Umbilical cord (tissue), 2 donors: ENCODE data around the gene SAMSN1. TPM values are rescaled to one million over a fixed set of nuclear protein-coding genes. Genes with fewer than 3 reads are reported as not detected.

Experiments
- DNase-seq: peaks from one replicate; pipeline ENCODE4 v3.0.0-alpha.2; 2015; ENCODE audit warnings: low spot score
- total RNA-seq: library from RNA; depleted of rRNA; stranded (reverse); fragments of >200 nt; gene quantifications from one replicate; pipeline ENCODE4 v1.2.3, GENCODE V29; 2014; ENCODE audit warnings: low replicate concordance; ENCODE audit not compliant: insufficient read depth

SAMSN1 gene
- total RNA-seq, 1 donor from 2014 or later: 14.0 TPM

DNA sequence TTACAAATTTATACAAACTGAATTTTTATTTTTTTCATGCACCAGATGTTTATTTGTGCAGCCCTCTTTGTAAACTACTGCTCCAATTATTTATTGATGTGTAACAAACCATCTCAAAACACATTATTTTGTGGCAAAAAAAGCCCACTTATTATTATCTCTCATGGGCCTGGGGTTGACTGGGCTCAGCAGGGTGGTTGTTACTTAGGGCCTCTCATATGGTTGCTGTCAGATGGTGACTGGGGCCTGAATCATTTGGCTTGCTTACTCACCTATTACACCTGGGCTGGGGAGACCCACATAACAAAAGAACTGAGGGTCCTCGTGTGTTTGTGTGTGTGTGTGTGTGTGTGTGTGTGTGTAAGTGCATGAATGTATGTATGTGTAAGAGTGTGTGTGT, 110.7 kb downstream of the SAMSN1 start:
- no peak for DNase-seq

Other genes starting within 250 kb of the SAMSN1 start
- gene HSPA13, start 163.2 kb downstream of the SAMSN1 start, total RNA-seq: 71.7 TPM